Body of pancreas (tissue), 4 donors: ENCODE data around the gene PHLDA2. TPM values are rescaled to one million over a fixed set of nuclear protein-coding genes. Genes with fewer than 3 reads are reported as not detected.

Experiments used
- ATAC-seq: fragments of 150-250 bp; one replicate; pipeline ENCODE4 v1.9.1; 2016
- DNase-seq, 4 donors: peaks; one replicate each; pipeline ENCODE4 v3.0.0-alpha.2; 2019
- H3K27ac ChIP-seq, 4 donors: fragments of 200-600 bp; sonication (generic); 1 replicate in 3 of 4; 2 replicates in 1 of 4; pipeline versions ENCODE4 v1.5.1 to v1.6.1; 2016 to 2019; ENCODE audit warnings: mild to moderate bottlenecking in 1 of 4, mixed read lengths in 1 of 4, moderate library complexity in 1 of 4
- H3K27me3 ChIP-seq, 2 donors: fragments of 200-600 bp; sonication (generic); one replicate each; pipeline ENCODE4 v1.6.0; 2016; ENCODE audit warnings: mild to moderate bottlenecking in 1 of 2
- H3K36me3 ChIP-seq, 2 donors: fragments of 200-600 bp; sonication (generic); replicated peaks in 1 of 2; 2 replicates each; pipeline ENCODE4 v1.5.1; 2016; ENCODE audit warnings: low read depth in 2 of 2; ENCODE audit not compliant: insufficient read depth in 1 of 2
- H3K4me1 ChIP-seq: fragments of 200-600 bp; sonication (generic); one replicate; pipeline ENCODE4 v1.6.0; 2016
- H3K4me3 ChIP-seq, 2 donors: fragments of 200-600 bp; sonication (generic); 1 replicate in 1 of 2; 2 replicates in 1 of 2; pipeline ENCODE4 v1.5.1; 2016 to 2019
- H3K9me3 ChIP-seq, 3 donors: fragments of 200-600 bp; sonication (generic); 1 replicate in 2 of 3; 2 replicates in 1 of 3; pipeline ENCODE4 v1.5.1; 2016
- POLR2A ChIP-seq, 3 donors: fragments of 450-650 bp; IDR thresholded peaks; one replicate each; pipeline ENCODE4 v1.6.1; 2016; ENCODE audit warnings: antibody characterized with exemption in 3 of 3, mild to moderate bottlenecking in 2 of 3
- WGBS, 2 donors: methylation state at CpG; one replicate each; pipeline ENCODE4 v1.1.5; 2017; 5-methylcytosine and 5-hydroxymethylcytosine counted together
- intact Hi-C: fragments of 100-400 bp; cut with DNase I; formaldehyde crosslinking; loops from one replicate; pipeline ENCODE4 v1.15.1; 2023
- total RNA-seq, 2 donors: library from RNA; depleted of rRNA; stranded (reverse); fragments of >200 nt; gene quantifications; one replicate each; pipeline ENCODE4 v1.1.0, GENCODE V29; 2016
- TF ChIP-seq, protein P1 (sequence below), 7 experiments: fragments of 450-650 bp in 4 of 7; fragments of 200-600 bp in 3 of 7; sonication (generic) in 3 of 7; IDR thresholded peaks; one replicate each; pipeline ENCODE4 v1.5.1; 2016 to 2019; ENCODE audit warnings: antibody characterized with exemption in 7 of 7

PHLDA2 gene
- total RNA-seq, 2 donors from 2014 or later, result 4.2 TPM; not detected in 1

DNA sequence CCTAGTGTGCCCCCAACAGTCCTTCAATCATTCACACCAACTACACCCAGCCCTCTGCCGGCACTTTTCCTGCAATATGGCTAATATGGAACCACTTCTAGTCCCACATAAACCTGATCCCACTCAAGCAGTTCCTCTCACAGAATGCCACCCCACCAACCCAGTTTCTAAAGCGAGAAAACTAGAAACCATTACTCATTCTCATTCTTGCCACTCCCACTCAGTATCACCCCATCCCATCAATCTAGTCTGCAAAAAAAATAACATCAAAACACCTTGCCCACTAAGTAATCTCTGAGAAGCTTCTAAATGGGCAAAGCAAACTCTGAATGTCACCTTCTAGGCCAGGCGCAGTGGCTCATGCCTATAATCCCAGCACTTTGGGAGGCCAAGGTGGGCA lies 45.1 kb upstream of the PHLDA2 start:
- intact Hi-C loops, result no loop called here
- WGBS, 2 donors, result 90 to 99% methylated on average over 3 of the region's 3 CpGs
- Histone ChIP-seq H3K4me3 (no peak overlapping the region), H3K27ac (no peak overlapping the region), H3K4me1 (no peaks in the 10 kb centered on the region), H3K9me3 (no peaks in the 10 kb centered on the region), H3K36me3 (peaks cover 0 to 45% of the 10 kb centered on the region in 2 donors), H3K27me3 (no peaks in the 10 kb centered on the region)
- no peak for DNase-seq
- TF ChIP-seq, protein P1, sequence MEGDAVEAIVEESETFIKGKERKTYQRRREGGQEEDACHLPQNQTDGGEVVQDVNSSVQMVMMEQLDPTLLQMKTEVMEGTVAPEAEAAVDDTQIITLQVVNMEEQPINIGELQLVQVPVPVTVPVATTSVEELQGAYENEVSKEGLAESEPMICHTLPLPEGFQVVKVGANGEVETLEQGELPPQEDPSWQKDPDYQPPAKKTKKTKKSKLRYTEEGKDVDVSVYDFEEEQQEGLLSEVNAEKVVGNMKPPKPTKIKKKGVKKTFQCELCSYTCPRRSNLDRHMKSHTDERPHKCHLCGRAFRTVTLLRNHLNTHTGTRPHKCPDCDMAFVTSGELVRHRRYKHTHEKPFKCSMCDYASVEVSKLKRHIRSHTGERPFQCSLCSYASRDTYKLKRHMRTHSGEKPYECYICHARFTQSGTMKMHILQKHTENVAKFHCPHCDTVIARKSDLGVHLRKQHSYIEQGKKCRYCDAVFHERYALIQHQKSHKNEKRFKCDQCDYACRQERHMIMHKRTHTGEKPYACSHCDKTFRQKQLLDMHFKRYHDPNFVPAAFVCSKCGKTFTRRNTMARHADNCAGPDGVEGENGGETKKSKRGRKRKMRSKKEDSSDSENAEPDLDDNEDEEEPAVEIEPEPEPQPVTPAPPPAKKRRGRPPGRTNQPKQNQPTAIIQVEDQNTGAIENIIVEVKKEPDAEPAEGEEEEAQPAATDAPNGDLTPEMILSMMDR (IDR thresholded peaks at IDR 0.05), result no peak
- no peak for TF ChIP-seq POLR2A (IDR thresholded peaks at IDR 0.05)
- no peak for ATAC-seq

DNA sequence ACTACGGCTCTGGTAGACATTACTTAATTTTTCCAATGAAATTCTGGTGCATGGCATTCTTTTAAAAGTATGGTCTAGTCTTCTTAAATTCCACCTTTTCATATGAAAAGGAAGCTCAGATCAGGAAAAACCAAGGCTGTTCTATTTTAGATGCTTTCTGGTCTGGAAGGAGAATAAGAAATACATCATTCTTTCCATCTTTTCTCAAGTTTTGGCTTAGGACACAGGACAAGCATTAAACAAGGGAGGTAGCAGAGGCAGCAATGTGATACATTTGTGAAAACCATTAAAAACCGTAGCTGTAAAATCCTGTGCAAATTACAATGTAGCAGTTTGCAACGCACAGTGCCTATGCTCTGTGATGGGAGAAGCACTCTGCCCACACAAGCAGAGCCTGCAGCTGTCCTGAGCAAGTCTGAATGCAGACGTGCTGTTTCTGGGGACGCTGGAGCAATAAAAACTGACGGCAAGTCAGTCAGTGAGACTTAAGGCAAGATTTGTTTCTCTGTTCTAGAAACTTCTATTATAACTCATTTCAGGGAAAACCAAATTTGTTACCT lies 39.2 kb upstream of the PHLDA2 start:
- ATAC-seq (no peak), DNase-seq (no peak)
- Histone ChIP-seq H3K9me3 (no peaks in the 10 kb centered on the region), H3K27me3 (no peaks in the 10 kb centered on the region), H3K36me3 (peaks cover 4 to 43% of the 10 kb centered on the region in 2 donors), H3K4me3 (no peak overlapping the region), H3K4me1 (no peaks in the 10 kb centered on the region), H3K27ac (no peak overlapping the region)
- intact Hi-C loops, result no loop called here
- 75 to 83% methylated on average over 6 of the region's 6 CpGs for WGBS, 2 donors
- TF ChIP-seq, protein P1 (IDR thresholded peaks at IDR 0.05), result no peak
- TF ChIP-seq POLR2A (IDR thresholded peaks at IDR 0.05), result no peak

DNA sequence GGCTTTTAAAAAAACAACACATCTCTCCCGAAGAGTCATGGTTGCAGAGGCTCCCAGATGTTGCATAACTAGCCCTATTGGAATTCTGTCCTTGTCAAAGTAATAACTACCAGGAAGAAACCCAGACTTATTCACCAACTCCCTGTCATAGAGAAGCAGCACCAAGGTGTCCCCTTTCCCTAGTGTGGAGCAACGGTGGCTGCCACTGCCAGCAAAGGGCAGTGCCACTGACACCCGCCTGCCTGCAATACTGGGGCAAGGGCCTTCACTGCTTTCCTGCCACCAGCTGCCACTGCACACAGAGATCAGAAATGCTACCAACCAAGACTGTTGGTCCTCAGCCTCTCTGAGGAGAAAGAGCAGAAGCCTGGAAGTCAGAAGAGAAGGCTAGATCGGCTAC lies 35.6 kb upstream of the PHLDA2 start:
- Histone ChIP-seq H3K4me3 (no peak overlapping the region), H3K36me3 (peaks cover 4 to 27% of the 10 kb centered on the region in 2 donors), H3K27me3 (no peaks in the 10 kb centered on the region), H3K9me3 (no peaks in the 10 kb centered on the region), H3K27ac (no peak overlapping the region), H3K4me1 (no peaks in the 10 kb centered on the region)
- WGBS, 2 donors, result 76 to 79% methylated on average over 2 to 4 of the region's 4 CpGs
- no peak for ATAC-seq
- TF ChIP-seq, protein P1 (IDR thresholded peaks at IDR 0.05), result no peak
- no peak for TF ChIP-seq POLR2A (IDR thresholded peaks at IDR 0.05)
- no peak for DNase-seq
- intact Hi-C loops, result no loop called here

DNA sequence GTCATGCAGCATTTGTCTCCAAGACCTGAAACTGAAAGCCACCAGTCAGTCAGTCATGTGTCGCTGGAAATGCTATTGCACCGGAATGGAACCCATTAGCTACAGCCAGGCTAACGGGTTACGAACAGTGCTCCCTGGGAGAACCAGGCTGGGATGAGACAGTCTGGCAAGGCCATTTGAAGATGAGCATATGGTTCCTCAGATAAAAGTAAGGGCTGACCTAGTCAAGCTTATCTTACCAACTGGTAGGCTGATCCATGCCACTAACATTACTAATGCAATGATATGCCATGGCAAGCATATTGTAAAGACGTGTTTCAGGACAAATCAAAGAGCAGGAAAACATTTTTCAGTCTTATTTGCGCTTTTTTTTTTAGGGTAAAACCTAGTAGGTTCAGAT lies 34.5 kb upstream of the PHLDA2 start:
- WGBS, 2 donors, result 95 to 97% methylated on average over 6 of the region's 6 CpGs
- ATAC-seq, result no peak
- no peak for DNase-seq
- Histone ChIP-seq H3K9me3 (no peaks in the 10 kb centered on the region), H3K27me3 (no peaks in the 10 kb centered on the region), H3K4me3 (no peak overlapping the region), H3K27ac (no peak overlapping the region), H3K36me3 (peaks cover 4 to 24% of the 10 kb centered on the region in 2 donors), H3K4me1 (no peaks in the 10 kb centered on the region)
- intact Hi-C loops, result no loop called here
- no peak for TF ChIP-seq POLR2A (IDR thresholded peaks at IDR 0.05)
- TF ChIP-seq, protein P1 (IDR thresholded peaks at IDR 0.05), result no peak

DNA sequence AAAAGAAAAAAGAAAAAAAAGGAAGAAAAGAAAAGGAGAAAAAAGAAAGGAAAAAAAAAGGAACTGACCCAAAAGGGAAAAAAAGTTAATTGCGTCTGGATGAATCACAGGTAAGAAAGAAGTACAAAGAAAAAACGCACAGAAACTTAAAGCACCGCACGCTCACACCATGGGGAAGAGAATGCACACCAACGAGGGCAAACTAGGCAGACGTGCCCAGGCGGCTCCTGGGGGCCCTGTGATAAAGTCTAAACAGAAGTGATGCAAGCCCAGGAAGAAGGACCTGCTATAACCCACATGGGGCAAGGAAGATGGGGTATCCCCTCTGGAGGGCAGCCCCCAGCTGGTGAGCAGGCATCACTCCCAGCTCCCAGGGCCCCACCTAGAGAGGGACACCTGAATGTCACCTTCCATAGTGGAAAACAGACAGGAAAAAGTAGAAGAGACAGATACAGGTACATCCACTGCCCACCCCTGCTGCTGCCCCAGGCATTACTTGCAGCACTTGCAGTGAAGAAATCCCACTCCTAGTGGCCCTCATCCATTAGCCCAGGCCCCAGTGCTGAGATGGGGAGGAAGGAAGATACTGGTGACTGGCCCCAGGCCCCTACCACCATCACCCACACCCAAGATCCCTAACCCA lies 34.0 kb upstream of the PHLDA2 start:
- Histone ChIP-seq H3K4me1 (no peaks in the 10 kb centered on the region), H3K4me3 (no peak overlapping the region), H3K9me3 (no peaks in the 10 kb centered on the region), H3K27ac (no peak overlapping the region), H3K36me3 (peaks cover 4 to 25% of the 10 kb centered on the region in 2 donors), H3K27me3 (no peaks in the 10 kb centered on the region)
- no peak for DNase-seq
- ATAC-seq, result no peak
- intact Hi-C loops, result no loop called here
- TF ChIP-seq, protein P1 (IDR thresholded peaks at IDR 0.05), result no peak
- no peak for TF ChIP-seq POLR2A (IDR thresholded peaks at IDR 0.05)
- 81 to 90% methylated on average over 7 of the region's 7 CpGs for WGBS, 2 donors
